OCI-LY7 (cell line): Measurements from ENCODE around the gene KAZN. TPM values are rescaled to one million over a fixed set of nuclear protein-coding genes. Genes with fewer than 3 reads are reported as not detected.
A peak's percentile ranks its signal among the peaks of the same experiment; 100 is the strongest.

Source experiments
- BruUV-seq: library from RNA; stranded (reverse); fragments of 400-500 nt; replicated peaks from 2 replicates; lab custom pipeline; 2021; lab: Mats Ljungman, UMichigan
- CTCF ChIA-PET: fragments of 300-600 bp; sonication (Branson Sonifier 250); formaldehyde crosslinking; loops from one replicate; lab custom pipeline; 2022; ENCODE audit warnings: antibody characterized with exemption; ENCODE audit not compliant: unreplicated experiment; lab: Charles Lee
- POLR2A ChIA-PET: fragments of 300-600 bp; sonication (Branson Sonifier 250); formaldehyde crosslinking; loops from one replicate; lab custom pipeline; 2022; ENCODE audit warnings: antibody characterized with exemption; lab: Charles Lee
- DNase-seq: peaks from one replicate; pipeline ENCODE4 v3.0.0-alpha.2; 2015; ENCODE audit warnings: low spot score
- H2AFZ ChIP-seq: fragments of 200-600 bp; sonication (generic), shearing (Covaris generic); 2 replicates; pipeline ENCODE4 v1.6.1; 2014; ENCODE audit warnings: mild to moderate bottlenecking, antibody characterized with exemption, low read length, moderate library complexity
- H3K27ac ChIP-seq: fragments of 200-600 bp; sonication (generic); 2 replicates; pipeline ENCODE4 v1.5.1; 2014; ENCODE audit warnings: mixed run types, low read depth, mild to moderate bottlenecking, moderate library complexity, low read length, inconsistent platforms; ENCODE audit not compliant: poor library complexity, severe bottlenecking
- H3K36me3 ChIP-seq: fragments of 200-600 bp; sonication (generic); 2 replicates; pipeline ENCODE4 v1.6.1; 2014; ENCODE audit warnings: mild to moderate bottlenecking, antibody characterized with exemption, low read length, moderate library complexity, mixed read lengths; ENCODE audit not compliant: insufficient read depth
- H3K4me1 ChIP-seq: fragments of 200-600 bp; sonication (generic); 2 replicates; pipeline ENCODE4 v1.5.1; 2014; ENCODE audit warnings: mild to moderate bottlenecking, low read length; ENCODE audit not compliant: insufficient read depth, poor library complexity, severe bottlenecking
- H3K4me2 ChIP-seq: fragments of 200-600 bp; sonication (generic); 2 replicates; pipeline ENCODE4 v1.6.1; 2014; ENCODE audit warnings: mild to moderate bottlenecking, low read length
- H3K4me3 ChIP-seq: fragments of 200-600 bp; sonication (generic); 2 replicates; pipeline ENCODE4 v1.5.1; 2014; ENCODE audit warnings: mild to moderate bottlenecking, low read depth, low read length; ENCODE audit not compliant: poor library complexity, severe bottlenecking
- H3K79me2 ChIP-seq: fragments of 200-600 bp; sonication (generic); 2 replicates; pipeline ENCODE4 v1.6.1; 2016; ENCODE audit warnings: low read depth, mild to moderate bottlenecking, low read length, moderate library complexity, mixed read lengths; ENCODE audit not compliant: insufficient read depth
- H3K9me2 ChIP-seq: fragments of 200-600 bp; sonication (generic); 2 replicates; pipeline ENCODE4 v1.6.1; 2016; ENCODE audit warnings: mild to moderate bottlenecking, low read length, mixed read lengths; ENCODE audit not compliant: insufficient read depth
- H3K9me3 ChIP-seq: fragments of 200-600 bp; sonication (generic); 2 replicates; pipeline ENCODE4 v1.6.1; 2014; ENCODE audit warnings: mild to moderate bottlenecking, mixed run types, low read length, mixed read lengths
- H4K20me1 ChIP-seq: fragments of 200-600 bp; sonication (generic); 2 replicates; pipeline ENCODE4 v1.6.1; 2014; ENCODE audit warnings: mild to moderate bottlenecking, antibody characterized with exemption, low read length, moderate library complexity, mixed read lengths; ENCODE audit not compliant: insufficient read depth
- CTCF ChIP-seq: fragments of 200-600 bp; sonication (generic); conservative IDR thresholded peaks from 2 replicates; pipeline ENCODE4 v1.5.1; 2014; ENCODE audit warnings: mild to moderate bottlenecking, antibody characterized with exemption, low read length, moderate library complexity, mixed read lengths
- EZH2phosphoT487 ChIP-seq: fragments of 200-600 bp; sonication (generic); IDR thresholded peaks from 2 replicates; pipeline ENCODE4 v1.6.1; 2018; ENCODE audit warnings: low read depth, borderline replicate concordance, mild to moderate bottlenecking, mixed run types, antibody characterized with exemption, low read length, moderate library complexity, mixed read lengths
- intact Hi-C: fragments of 100-400 bp; cut with micrococcal nuclease; formaldehyde crosslinking; loops from one replicate; pipeline ENCODE4 v1.10.0; 2022; ENCODE audit not compliant: unreplicated experiment
- total RNA-seq, 2 experiments: library from RNA; depleted of rRNA in 1 of 2; stranded (reverse); fragments of >200 nt in 1 of 2; shearing (Covaris generic) in 1 of 2; gene quantifications; 2 replicates each; pipeline ENCODE4 v1.2.3, GENCODE V29; 2014 to 2022

KAZN gene
- total RNA-seq, 2 experiments from 2014 or later, result 0.40 to 2.4 TPM

- POLR2A ChIA-PET, result interaction anchor here (1.0 kb wide), 1 partner anchor 68 kb away, joined by 3 read pairs; no protein-coding TSS in a partner anchor
- no peak overlapping the region for H3K27ac ChIP-seq
- H4K20me1 ChIP-seq, result no peaks in the 10 kb centered on the region
- intact Hi-C loops, result no loop called here
- peaks cover 5% of the 10 kb centered on the region; the same call in 1 of the 2 replicates for H3K79me2 ChIP-seq
- peak overlapping the region; percentile 61 for H3K4me2 ChIP-seq
- H3K9me3 ChIP-seq, result no peaks in the 10 kb centered on the region
- no peak for DNase-seq
- TF ChIP-seq CTCF (no peak), EZH2phosphoT487 (no peak)
- CTCF ChIA-PET, result no interaction called here
- peak overlapping the region; percentile 8; the same call in 1 of the 2 replicates for H2AFZ ChIP-seq
- H3K36me3 ChIP-seq, result no peaks in the 10 kb centered on the region
- H3K4me3 ChIP-seq, result no peak overlapping the region
- peaks cover 68% of the 10 kb centered on the region for H3K4me1 ChIP-seq
- BruUV-seq, result no TSS peak
- no peaks in the 10 kb centered on the region for H3K9me2 ChIP-seq
Observed at GRCh38 chr1:14741082-14741481, 142.6 kb downstream of the KAZN start.

- TF ChIP-seq CTCF (no peak), EZH2phosphoT487 (no peak)
- H3K27ac ChIP-seq, result no peak overlapping the region
- H2AFZ ChIP-seq, result peak overlapping the region; percentile 8; the same call in 1 of the 2 replicates
- DNase-seq, result peak; percentile 33
- H3K79me2 ChIP-seq, result peaks cover 4% of the 10 kb centered on the region; the same call in 1 of the 2 replicates
- BruUV-seq, result no TSS peak
- no peak overlapping the region for H3K4me3 ChIP-seq
- CTCF ChIA-PET, result no interaction called here
- intact Hi-C loops, result no loop called here
- peaks cover 65% of the 10 kb centered on the region for H3K4me1 ChIP-seq
- no peaks in the 10 kb centered on the region for H3K36me3 ChIP-seq
- peak overlapping the region; percentile 61 for H3K4me2 ChIP-seq
- POLR2A ChIA-PET, result interaction anchor here (0.6 kb wide), 1 partner anchor 202 kb away, joined by 5 read pairs; no protein-coding TSS in a partner anchor
- no peaks in the 10 kb centered on the region for H3K9me2 ChIP-seq
- H4K20me1 ChIP-seq, result no peaks in the 10 kb centered on the region
- H3K9me3 ChIP-seq, result no peaks in the 10 kb centered on the region
Observed at GRCh38 chr1:14741532-14741931, 143.0 kb downstream of the KAZN start.

GRCh38 chr1:14742181-14742980 lies 143.9 kb downstream of the KAZN start:
- Histone ChIP-seq H3K9me2 (no peaks in the 10 kb centered on the region), H3K4me2 (peak overlapping the region; percentile 61), H3K4me3 (no peak overlapping the region), H3K27ac (no peak overlapping the region), H4K20me1 (no peaks in the 10 kb centered on the region), H3K36me3 (no peaks in the 10 kb centered on the region), H2AFZ (no peak overlapping the region), H3K4me1 (peaks cover 57% of the 10 kb centered on the region), H3K9me3 (no peaks in the 10 kb centered on the region), H3K79me2 (no peaks in the 10 kb centered on the region)
- no peak for TF ChIP-seq CTCF
- no peak for TF ChIP-seq EZH2phosphoT487
- POLR2A ChIA-PET, result interaction anchor here (0.6 kb wide), 2 partner anchors 201 to 786 kb away, joined by 3 to 5 read pairs; no protein-coding TSS in a partner anchor
- BruUV-seq, result no TSS peak
- intact Hi-C loops, result no loop called here
- DNase-seq, result peak; percentile 53
- CTCF ChIA-PET, result no interaction called here
